WTC11 (cell line): ENCODE measurements around the gene SCEL. TPM values are rescaled to one million over a fixed set of nuclear protein-coding genes. Genes with fewer than 3 reads are reported as not detected.

Experiments
- ATAC-seq: fragments of 200-7000 bp; cut with Tn5 transposase; 2 replicates; pipeline ENCODE4 v1.10.0; 2021; ENCODE audit warnings: mild to moderate bottlenecking, moderate library complexity
- CTCF ChIA-PET: fragments of 300-600 bp; sonication (Branson Sonifier 250); formaldehyde crosslinking; loops from one replicate; lab custom pipeline; 2021; ENCODE audit warnings: antibody characterized with exemption; lab: Charles Lee
- POLR2A ChIA-PET: fragments of 350-600 bp; sonication (Branson Sonifier 250); formaldehyde crosslinking; loops from one replicate; lab custom pipeline; 2021; ENCODE audit warnings: antibody characterized with exemption; lab: Charles Lee
- DNase-seq: peaks from one replicate; pipeline ENCODE4 v3.0.0; 2021; ENCODE audit warnings: low spot score
- H3K27ac Mint-ChIP-seq: 2 replicates; pipeline ENCODE4 v1.8.0; 2021; ENCODE audit warnings: mixed read lengths
- H3K27me3 Mint-ChIP-seq: 2 replicates; pipeline ENCODE4 v1.8.0; 2021; ENCODE audit warnings: low read depth, mild to moderate bottlenecking, moderate library complexity, mixed read lengths
- H3K36me3 Mint-ChIP-seq: 2 replicates; pipeline ENCODE4 v1.8.0; 2021; ENCODE audit warnings: mixed read lengths
- H3K4me1 Mint-ChIP-seq: 2 replicates; pipeline ENCODE4 v1.8.0; 2022; ENCODE audit warnings: mixed read lengths
- H3K4me3 Mint-ChIP-seq: 2 replicates; pipeline ENCODE4 v1.8.0; 2021; ENCODE audit warnings: mild to moderate bottlenecking, moderate library complexity, mixed read lengths
- H3K9me3 Mint-ChIP-seq: 2 replicates; pipeline ENCODE4 v1.8.0; 2021; ENCODE audit warnings: mixed read lengths
- AFF4 ChIP-seq: sonication (generic); formaldehyde crosslinking; IDR thresholded peaks from 2 replicates; pipeline ENCODE4 v1.8.1; 2023; ENCODE audit warnings: mild to moderate bottlenecking, missing genetic modification reagents, borderline replicate concordance
- AR ChIP-seq: fragments of 250-450 bp; sonication (Bioruptor Pico); IDR thresholded peaks from 2 replicates; pipeline ENCODE4 v1.9.0; 2021; ENCODE audit warnings: mild to moderate bottlenecking
- ARID4B ChIP-seq: sonication (generic); formaldehyde crosslinking; IDR thresholded peaks from 2 replicates; pipeline ENCODE4 v1.8.0; 2023; ENCODE audit warnings: missing genetic modification reagents, mild to moderate bottlenecking, borderline replicate concordance
- CREM ChIP-seq: sonication (generic); formaldehyde crosslinking; IDR thresholded peaks from 2 replicates; pipeline ENCODE4 v1.8.1; 2022; ENCODE audit warnings: mild to moderate bottlenecking, missing genetic modification reagents, moderate library complexity
- ERG ChIP-seq: fragments of 250-450 bp; sonication (Bioruptor Pico); IDR thresholded peaks from 2 replicates; pipeline ENCODE4 v1.8.0; 2021; ENCODE audit warnings: mild to moderate bottlenecking
- ETV6 ChIP-seq: sonication (generic); formaldehyde crosslinking; IDR thresholded peaks from 2 replicates; pipeline ENCODE4 v1.8.1; 2022; ENCODE audit warnings: mild to moderate bottlenecking, missing genetic modification reagents
- GRHL2 ChIP-seq: fragments of 250-450 bp; sonication (Bioruptor Pico); IDR thresholded peaks from 2 replicates; pipeline ENCODE4 v1.8.0; 2022; ENCODE audit warnings: mild to moderate bottlenecking, moderate library complexity; ENCODE audit not compliant: insufficient replicate concordance, severe bottlenecking
- NR2C2 ChIP-seq: sonication (generic); formaldehyde crosslinking; IDR thresholded peaks from 2 replicates; pipeline ENCODE4 v1.8.0; 2022; ENCODE audit warnings: mild to moderate bottlenecking, missing genetic modification reagents
- OVOL2 ChIP-seq: fragments of 250-450 bp; sonication (Bioruptor Pico); IDR thresholded peaks from 2 replicates; pipeline ENCODE4 v1.9.0; 2021; ENCODE audit warnings: mild to moderate bottlenecking, borderline replicate concordance
- PRRX2 ChIP-seq: fragments of 250-450 bp; sonication (Bioruptor Pico); IDR thresholded peaks from 2 replicates; pipeline ENCODE4 v1.8.0; 2021; ENCODE audit warnings: mild to moderate bottlenecking
- TCF7 ChIP-seq: sonication (generic); formaldehyde crosslinking; IDR thresholded peaks from 2 replicates; pipeline ENCODE4 v1.8.0; 2022; ENCODE audit warnings: mild to moderate bottlenecking, low read depth, missing genetic modification reagents, moderate library complexity
- TEAD4 ChIP-seq: sonication (generic); formaldehyde crosslinking; IDR thresholded peaks from 2 replicates; pipeline ENCODE4 v1.8.0; 2022; ENCODE audit warnings: mild to moderate bottlenecking, missing genetic modification reagents
- USF2 ChIP-seq: sonication (generic); formaldehyde crosslinking; IDR thresholded peaks from 2 replicates; pipeline ENCODE4 v1.8.1; 2023; ENCODE audit warnings: mild to moderate bottlenecking, missing genetic modification reagents, moderate library complexity
- ZBTB21 ChIP-seq: sonication (generic); formaldehyde crosslinking; IDR thresholded peaks from 2 replicates; pipeline ENCODE4 v1.8.1; 2023; ENCODE audit warnings: mild to moderate bottlenecking, missing genetic modification reagents, borderline replicate concordance
- ZNF232 ChIP-seq: sonication (generic); formaldehyde crosslinking; IDR thresholded peaks from 2 replicates; pipeline ENCODE4 v1.8.0; 2022; ENCODE audit warnings: mild to moderate bottlenecking, missing genetic modification reagents
- ZNF416 ChIP-seq: fragments of 250-450 bp; sonication (Bioruptor Pico); IDR thresholded peaks from 2 replicates; pipeline ENCODE4 v1.9.0; 2021; ENCODE audit warnings: mild to moderate bottlenecking, inconsistent platforms
- ZNF423 ChIP-seq: fragments of 250-450 bp; sonication (Bioruptor Pico); IDR thresholded peaks from 2 replicates; pipeline ENCODE4 v2.1.2; 2022; ENCODE audit warnings: mild to moderate bottlenecking, moderate library complexity
- total RNA-seq: library from RNA; stranded (reverse); gene quantifications from 3 replicates; pipeline ENCODE4 v1.2.3, GENCODE V29; 2021

Gene SCEL
- total RNA-seq, 1 experiment from 2014 or later: not detected

DNA sequence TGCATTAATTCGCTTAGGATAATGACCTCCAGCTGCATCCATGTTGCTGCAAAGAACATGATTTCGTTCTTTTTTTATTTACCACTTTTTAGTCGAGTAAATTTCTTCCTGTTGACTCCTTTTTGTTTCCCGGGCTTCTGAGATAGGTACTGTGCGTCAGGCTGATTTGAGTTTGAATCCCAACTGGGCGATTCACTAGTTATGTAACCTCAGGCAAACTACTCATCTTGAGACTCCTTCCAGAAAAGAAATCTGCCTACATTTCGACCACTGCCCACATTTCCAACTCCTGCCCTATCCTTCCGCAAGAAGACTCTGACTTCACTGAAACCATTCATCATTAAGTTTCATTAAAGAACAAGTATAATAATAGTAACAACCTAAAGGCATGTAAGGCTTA, 8.2 kb downstream of the SCEL start (continued):
- no peak for TF ChIP-seq AFF4 (CRISPR knock-in tag)

DNA sequence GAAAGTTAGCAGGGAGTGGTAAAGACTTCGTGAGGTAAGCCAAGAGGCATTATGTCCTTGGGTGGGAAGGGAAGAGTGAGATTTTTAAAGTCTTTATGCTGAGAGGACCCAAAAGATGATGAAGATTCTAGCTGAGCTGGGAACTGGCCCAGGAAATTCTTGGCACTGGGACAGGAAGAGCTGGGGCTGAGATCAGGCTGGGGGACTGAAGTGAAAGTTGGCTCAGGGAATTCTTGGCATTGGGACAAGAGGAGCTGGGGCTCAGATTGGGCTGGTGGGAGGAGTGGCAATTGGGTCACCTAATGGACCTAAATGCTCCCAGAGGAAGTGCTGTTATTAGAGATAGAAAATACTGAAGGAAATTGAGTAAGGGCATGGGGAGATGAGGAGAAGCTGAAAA, 8.8 kb downstream of the SCEL start:
- TF ChIP-seq ZBTB21 (CRISPR knock-in tag): no peak
- TF ChIP-seq CREM: no peak
- TF ChIP-seq ERG (CRISPR knock-in tag): no peak
- no peak for TF ChIP-seq ARID4B
- no peak for TF ChIP-seq NR2C2 (CRISPR knock-in tag)
- no peak for TF ChIP-seq ZNF416 (CRISPR knock-in tag)
- no peak for TF ChIP-seq ZNF232 (CRISPR knock-in tag)
- TF ChIP-seq USF2 (CRISPR knock-in tag): no peak
- no peak for TF ChIP-seq OVOL2
- no peak for TF ChIP-seq ZNF423 (CRISPR knock-in tag)
- no peak for TF ChIP-seq PRRX2 (CRISPR knock-in tag)
- TF ChIP-seq TEAD4 (CRISPR knock-in tag): no peak
- TF ChIP-seq TCF7 (CRISPR knock-in tag): no peak
- TF ChIP-seq ETV6 (CRISPR knock-in tag): no peak
- TF ChIP-seq GRHL2 (CRISPR knock-in tag): no peak
- TF ChIP-seq AR (CRISPR knock-in tag): no peak
- H3K4me1 Mint-ChIP-seq: peaks cover 5% of the 10 kb centered on the region
- ATAC-seq: 0 out of 2 replicates have a peak, but pooled peaks have one; percentile 22
- no peak overlapping the region for H3K27ac Mint-ChIP-seq
- 0 out of 2 replicates have a peak, but pooled peaks cover 4% of the 10 kb centered on the region for H3K9me3 Mint-ChIP-seq
- ChIA-PET POLR2A (interaction anchor here (0.5 kb wide), 1 partner anchor 533 kb away, joined by 5 read pairs; no protein-coding TSS in a partner anchor), CTCF (interaction anchor here (0.6 to 0.8 kb wide), 2 partner anchors 66 to 1068 kb away, joined by 5 read pairs; no protein-coding TSS in a partner anchor)
- H3K4me3 Mint-ChIP-seq: no peak overlapping the region
- H3K27me3 Mint-ChIP-seq: no peaks in the 10 kb centered on the region
- DNase-seq: no peak
- no peaks in the 10 kb centered on the region for H3K36me3 Mint-ChIP-seq
